ENCODE data around the gene ZNF177.

GRCh38 chr19:9345005-9345404 is 17.8 kb upstream of the ZNF177 start:
- TF ChIP-seq EZH2 (IDR thresholded peaks at IDR 0.05; ENCODE audit: borderline replicate concordance, low read depth, low read length, severe bottlenecking): no peak
- TF ChIP-seq, protein P1, sequence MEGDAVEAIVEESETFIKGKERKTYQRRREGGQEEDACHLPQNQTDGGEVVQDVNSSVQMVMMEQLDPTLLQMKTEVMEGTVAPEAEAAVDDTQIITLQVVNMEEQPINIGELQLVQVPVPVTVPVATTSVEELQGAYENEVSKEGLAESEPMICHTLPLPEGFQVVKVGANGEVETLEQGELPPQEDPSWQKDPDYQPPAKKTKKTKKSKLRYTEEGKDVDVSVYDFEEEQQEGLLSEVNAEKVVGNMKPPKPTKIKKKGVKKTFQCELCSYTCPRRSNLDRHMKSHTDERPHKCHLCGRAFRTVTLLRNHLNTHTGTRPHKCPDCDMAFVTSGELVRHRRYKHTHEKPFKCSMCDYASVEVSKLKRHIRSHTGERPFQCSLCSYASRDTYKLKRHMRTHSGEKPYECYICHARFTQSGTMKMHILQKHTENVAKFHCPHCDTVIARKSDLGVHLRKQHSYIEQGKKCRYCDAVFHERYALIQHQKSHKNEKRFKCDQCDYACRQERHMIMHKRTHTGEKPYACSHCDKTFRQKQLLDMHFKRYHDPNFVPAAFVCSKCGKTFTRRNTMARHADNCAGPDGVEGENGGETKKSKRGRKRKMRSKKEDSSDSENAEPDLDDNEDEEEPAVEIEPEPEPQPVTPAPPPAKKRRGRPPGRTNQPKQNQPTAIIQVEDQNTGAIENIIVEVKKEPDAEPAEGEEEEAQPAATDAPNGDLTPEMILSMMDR (IDR thresholded peaks at IDR 0.05; ENCODE audit: borderline replicate concordance, extremely low read depth, low read length, poor library complexity, severe bottlenecking): no peak

All from DND-41 (cell line).